Activated naive CD4-positive, alpha-beta T cell treated with anti-CD3 and anti-CD28 coated beads, Interleukin-2, amount 50 U/mL, for 16 hours (primary cell): ENCODE measurements around the gene HIRA.

Source experiments
- DNase-seq: peaks from one replicate; pipeline ENCODE4 v3.0.0-alpha.2; 2020

The HIRA gene, protein sequence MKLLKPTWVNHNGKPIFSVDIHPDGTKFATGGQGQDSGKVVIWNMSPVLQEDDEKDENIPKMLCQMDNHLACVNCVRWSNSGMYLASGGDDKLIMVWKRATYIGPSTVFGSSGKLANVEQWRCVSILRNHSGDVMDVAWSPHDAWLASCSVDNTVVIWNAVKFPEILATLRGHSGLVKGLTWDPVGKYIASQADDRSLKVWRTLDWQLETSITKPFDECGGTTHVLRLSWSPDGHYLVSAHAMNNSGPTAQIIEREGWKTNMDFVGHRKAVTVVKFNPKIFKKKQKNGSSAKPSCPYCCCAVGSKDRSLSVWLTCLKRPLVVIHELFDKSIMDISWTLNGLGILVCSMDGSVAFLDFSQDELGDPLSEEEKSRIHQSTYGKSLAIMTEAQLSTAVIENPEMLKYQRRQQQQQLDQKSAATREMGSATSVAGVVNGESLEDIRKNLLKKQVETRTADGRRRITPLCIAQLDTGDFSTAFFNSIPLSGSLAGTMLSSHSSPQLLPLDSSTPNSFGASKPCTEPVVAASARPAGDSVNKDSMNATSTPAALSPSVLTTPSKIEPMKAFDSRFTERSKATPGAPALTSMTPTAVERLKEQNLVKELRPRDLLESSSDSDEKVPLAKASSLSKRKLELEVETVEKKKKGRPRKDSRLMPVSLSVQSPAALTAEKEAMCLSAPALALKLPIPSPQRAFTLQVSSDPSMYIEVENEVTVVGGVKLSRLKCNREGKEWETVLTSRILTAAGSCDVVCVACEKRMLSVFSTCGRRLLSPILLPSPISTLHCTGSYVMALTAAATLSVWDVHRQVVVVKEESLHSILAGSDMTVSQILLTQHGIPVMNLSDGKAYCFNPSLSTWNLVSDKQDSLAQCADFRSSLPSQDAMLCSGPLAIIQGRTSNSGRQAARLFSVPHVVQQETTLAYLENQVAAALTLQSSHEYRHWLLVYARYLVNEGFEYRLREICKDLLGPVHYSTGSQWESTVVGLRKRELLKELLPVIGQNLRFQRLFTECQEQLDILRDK

DNA sequence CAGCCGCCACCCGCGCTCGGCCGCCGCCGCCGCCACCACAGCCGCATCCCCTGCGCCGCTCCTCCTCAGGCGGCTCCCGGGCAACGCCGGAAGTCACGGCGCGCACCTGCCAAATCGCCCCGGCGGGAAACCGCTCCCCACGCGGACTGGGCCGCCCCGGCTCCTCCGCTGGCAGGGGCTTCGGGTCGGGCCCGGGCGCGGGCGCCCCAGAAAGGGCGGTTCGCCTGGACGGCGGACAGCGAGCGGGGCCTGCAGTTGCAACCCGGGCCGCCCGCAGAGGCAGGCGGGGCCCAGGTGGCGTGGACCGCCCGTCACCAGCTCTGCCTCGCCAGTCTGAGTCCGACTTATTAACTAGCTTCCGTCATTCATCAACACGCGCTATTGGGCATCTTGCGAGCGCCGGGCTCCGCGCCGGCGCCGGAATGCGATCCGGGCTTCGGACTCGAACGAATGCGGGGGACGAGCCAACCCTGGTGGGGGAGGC, at the start of gene HIRA:
Gene HIRA, minus strand, starts transcription at position 85 of the 484 bp plus-strand sequence. CDS start 257 bp downstream, outside the sequence.
- DNase-seq = peak; percentile 85

DNA sequence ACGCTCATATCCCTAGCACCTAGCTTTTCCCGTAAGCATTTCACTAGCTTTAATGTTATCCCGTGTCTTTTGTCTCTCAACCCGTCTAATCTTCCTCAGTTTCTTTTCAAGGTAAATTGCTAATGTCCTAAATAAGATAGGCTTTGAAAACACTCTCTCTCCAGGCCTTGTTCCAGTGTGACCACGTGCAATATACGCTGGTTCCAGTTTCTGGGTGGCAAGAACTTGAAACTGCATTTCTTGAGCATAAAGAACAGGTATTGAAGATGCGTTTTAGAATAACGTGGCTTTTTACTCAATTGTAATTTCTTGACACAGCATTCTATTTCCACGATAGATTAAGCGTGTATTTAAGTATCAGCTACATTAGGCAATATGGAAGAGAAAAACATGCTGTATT, 49.3 kb upstream of the HIRA start:
- no peak for DNase-seq

DNA sequence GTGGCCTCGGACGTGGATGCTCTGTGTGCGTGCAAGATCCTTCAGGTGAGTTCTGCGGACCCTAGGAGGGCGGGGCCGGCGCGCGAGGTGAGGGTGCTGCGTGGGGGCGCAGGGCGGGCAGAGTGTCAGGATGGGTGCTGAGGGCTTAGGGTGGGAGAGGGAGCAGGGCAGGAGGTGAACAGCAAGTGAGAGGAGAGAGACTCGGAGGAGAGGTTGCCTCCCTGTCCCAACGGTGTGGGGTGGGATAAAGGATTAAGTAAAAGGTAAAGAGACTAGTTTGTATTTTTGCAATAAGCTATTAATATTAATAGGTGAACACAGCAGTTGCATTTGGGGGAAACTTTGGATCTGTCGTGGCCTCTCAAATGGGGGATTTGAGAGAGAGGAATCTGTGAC, 48.6 kb upstream of the HIRA start:
- DNase-seq = no peak

DNA sequence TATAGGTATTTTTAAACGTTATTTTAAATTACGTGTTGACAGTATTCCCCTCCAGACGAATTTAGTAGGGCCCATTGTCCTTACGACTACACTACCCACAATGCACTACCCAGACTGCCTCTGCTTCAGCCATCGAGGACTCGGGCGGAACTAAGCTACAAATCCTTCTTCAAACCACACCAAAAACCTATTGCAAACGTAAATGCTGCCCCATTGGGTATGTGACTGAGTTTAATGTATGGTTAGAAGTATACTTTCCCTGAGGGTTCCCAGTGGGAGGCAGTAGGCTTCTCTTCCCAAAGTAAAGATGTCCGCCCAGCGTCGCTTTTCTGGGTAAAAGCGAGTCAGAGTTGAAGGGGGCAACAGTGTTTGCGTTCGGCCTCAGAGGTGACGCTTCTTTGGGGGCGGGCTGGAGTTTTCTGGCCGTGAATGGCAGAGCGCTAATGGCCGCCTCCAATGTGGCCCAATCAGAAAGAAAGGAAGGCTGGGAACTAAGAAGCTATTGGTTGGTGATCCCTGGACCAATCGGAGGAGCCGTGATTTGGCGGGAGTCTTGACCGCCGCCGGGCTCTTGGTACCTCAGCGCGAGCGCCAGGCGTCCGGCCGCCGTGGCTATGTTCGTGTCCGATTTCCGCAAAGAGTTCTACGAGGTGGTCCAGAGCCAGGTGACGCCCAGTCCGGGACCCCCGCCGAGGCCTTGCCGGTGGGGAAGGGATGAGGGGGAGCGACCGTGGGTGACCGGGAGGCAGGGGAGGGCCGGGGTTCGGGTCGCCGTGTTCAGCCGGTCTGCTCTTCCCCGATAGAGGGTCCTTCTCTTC, 48.0 kb upstream of the HIRA start, which contains the start of gene CDC45:
Gene CDC45, plus strand, starts transcription at position 566 of the 818 bp plus-strand sequence. Its CDS starts 49 bp downstream, at position 615.
- peak; percentile 94 for DNase-seq

DNA sequence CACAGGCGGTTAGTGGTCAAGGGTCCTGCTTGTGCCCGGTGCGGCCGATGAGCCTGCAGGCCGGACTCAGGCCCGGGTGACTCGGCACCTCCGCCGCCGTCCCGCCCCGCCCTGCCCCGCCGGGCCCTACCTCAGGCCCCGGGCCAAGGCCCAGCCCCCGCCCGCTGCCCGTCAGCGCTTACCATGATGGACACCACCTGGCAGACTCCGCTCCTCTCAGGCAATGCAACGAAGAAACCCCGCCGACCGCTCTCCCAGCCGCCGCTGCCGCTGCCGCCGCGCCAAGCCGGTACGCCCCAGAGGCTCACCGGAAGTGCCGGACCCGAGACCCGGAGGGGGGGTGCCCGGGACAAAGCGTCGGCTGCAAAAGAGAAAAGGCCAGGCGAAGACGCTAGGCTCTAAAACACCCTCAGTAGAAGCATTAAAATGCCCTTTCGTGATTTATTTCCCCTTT, 47.4 kb upstream of the HIRA start, which contains the start of gene UFD1:
Gene UFD1, minus strand, starts transcription at position 293 of the 454 bp plus-strand sequence. Its CDS starts 108 bp downstream, at position 185.
- peak; percentile 82 for DNase-seq

DNA sequence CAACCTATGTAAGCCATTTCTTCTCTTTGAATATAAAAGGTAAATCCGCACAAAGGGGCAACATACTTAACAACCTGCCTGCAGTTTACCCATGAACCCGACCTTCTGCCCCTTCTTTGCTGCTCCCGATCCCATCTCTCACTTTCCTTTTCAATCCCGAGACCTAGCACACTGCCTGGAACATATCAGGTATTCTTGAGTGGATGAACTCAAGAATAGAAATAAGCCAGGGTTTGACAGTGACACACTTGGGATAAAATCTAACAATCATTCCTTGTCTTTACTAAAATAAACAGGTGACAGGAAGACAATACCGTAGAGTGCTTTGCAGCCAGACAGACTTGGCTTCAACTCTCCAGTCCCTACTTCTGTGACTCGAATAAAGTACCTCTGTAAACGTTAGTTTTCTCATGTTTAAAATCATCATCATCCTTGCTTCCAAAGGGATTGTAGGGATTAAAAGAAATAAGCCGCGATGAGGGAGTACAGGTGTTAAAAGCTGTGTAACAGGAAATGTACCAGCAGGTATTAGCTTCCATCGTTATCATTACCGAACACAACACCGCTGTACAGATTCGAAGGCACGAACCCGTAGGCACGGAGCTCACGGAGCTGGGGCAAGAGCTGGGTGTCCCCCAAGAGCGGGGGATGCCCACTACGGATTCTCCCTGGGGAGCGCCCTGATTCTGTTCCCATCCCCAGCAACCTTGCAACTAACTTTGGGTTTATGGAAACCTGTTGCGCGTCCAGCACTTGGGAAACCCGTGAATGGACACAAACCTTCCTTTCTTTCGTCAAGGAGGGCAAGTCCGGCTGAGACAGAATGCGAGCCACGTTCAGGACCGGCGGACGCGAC, 46.7 kb upstream of the HIRA start:
- DNase-seq = peak; percentile 28

DNA sequence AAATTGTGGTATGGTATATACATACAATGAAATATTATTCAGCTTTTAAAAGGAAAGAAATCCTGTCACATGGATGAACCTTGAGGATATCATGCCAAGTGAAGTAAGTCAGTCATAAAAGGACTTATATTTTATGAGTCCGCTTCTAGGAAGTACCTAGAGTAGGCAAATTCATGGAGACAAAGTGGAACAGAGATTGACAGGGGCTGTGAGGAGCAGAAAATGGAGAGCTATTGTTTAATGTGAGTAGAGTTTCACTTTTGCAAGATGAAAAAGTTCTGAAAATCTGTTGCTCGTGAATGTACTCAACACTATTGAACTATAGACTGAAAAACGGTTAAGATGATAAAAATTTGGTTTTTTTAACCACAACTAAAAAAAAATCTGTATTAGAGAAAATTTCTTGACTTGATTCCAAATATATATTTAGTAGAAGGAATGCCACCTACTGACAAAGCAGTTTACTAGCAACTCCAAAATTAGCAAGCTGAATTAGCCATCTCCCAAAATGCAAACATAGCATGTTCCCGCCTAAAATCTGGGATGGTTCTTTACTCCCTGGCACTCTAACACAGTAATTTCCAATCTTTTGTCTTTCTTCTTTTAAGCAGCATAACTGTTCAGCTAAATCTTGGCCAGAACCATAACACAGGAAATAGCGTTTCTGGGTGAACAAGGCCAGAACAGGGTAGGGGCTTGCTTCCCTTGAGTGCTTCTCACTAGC, 46.0 kb upstream of the HIRA start:
- no peak for DNase-seq

DNA sequence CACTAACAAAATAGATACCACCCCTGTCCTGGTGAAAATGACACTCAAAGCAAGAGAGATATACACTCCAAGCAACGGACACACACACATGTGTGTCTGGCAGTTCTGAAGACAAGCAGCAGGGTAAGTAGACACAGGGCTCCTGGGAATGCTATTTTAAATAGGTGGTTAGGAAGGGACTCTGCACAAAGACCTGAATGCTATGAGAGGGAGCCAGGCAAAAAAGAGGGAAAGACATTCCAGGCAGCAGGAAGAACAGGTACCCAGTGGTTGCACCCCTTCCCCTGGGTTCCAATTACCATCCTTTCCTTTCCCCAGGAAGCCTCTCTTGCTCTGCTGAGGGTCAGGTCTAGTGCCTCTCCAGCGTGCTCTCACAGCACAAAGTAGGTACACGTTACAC, 44.5 kb upstream of the HIRA start:
- DNase-seq = no peak

DNA sequence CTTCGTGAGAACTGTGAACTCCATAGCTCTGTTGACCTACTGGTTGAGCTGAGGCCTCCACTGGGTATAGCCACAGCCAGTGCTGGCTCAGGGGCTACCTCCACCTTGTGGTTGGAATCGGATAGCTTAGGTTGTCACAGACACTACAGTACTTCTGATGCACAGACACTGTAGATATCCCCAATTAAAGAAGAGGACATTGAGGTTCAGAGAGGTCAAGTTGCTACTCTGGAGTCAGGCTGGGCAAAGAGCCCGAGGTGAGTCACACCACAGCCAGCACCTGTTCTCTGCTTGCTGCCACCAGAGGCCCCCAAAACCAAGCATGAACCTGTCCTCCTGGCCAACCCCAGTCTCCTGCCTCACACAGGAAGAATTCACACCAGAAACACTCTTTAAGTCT, 42.0 kb upstream of the HIRA start:
- DNase-seq = no peak

DNA sequence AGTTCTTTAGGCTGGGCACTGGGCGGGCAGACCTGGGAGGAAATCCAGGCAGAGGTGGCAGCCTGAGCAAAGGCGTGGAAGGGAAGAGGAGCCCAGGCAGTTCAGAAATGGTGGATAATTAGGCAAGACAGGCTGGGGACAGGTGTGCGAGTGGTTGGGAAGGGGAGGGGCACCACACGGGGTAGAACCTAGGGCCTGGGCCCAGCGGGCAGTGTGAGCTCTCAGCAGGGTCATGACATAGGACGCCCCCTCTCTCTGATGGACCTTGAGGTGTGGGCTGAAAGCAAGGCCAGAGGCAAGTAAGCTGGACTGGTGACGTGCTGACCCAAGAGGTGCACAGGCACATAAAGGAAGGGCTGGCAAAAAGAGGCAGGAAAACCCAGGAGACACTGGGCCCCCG, 40.7 kb upstream of the HIRA start:
- no peak for DNase-seq

DNA sequence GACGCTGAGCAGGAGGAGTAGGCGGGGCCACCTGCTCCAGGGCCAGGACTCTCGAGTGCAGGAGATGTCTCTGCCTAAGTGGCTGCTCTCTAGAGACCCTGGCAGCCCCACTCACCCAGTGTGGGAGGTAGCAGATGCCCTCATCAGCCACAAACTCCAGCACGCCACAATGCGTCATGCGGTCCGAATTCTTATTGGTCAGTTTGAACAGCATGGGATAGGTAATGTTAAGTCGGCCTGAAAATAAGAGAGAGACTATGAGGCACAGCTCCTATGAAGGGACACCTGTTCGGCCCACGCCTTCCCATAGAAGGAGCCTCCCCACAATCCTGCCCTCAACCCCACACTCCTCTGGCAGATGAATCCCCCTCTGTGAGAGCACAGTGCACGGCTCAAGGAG, 40.0 kb upstream of the HIRA start:
- no peak for DNase-seq

DNA sequence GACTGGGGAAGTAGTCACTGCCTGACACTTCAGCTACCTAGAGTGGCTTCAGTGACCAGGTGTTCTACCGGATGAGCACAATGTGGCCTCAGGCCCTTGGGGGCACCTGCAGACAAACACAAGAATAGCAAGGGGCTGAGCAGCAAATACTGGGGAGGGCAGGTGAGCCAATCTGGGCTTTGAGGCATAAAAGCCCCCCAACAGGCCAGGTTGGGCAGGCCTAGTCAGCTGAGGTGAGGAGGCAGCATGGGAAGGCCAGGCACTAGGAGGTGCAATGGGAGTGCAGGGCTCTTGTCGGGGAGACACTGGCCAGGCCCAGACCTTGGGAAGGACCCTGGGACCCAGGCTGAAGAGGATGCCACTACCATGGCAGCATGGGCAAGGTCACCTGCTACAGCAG, 38.5 kb upstream of the HIRA start:
- no peak for DNase-seq

DNA sequence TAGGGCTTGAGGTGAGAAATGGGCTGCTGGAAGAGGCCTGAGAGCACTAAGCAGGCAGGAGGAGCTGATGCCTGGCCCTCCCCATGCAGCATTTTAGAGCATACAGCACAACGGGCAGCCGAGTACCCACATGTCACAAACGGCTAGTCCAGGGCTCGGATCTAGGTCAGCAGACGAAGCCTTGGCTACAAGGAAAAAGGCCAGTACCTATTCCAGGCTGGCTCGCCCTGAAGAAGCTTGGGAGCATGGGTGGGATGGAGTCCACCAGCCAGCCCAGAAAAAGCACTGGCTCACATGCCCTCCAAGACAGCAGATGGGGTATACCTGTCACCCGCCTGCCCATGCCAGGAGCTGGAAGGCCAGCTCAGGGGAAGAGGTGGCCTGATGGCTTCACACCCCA, 37.9 kb upstream of the HIRA start:
- no peak for DNase-seq

DNA sequence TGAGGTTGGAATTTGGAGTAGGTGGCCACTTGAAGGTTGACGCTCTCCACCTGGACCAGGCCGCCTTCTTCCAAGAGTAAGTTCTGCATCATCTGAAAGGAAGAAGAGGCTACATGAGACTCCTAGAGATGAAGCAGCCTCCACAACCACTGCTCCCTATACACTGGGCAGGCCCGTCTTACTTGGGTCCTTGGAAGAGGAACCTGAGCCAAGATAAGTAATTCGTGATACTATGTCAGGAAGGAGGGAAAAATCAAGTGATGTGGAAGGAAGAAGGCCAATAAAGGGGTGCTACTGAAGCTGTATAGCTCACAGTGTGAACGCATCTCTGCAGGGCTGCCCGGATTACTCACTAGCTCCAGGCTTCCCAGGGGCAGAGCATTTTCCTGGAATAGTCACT, 36.4 kb upstream of the HIRA start:
- DNase-seq = no peak

DNA sequence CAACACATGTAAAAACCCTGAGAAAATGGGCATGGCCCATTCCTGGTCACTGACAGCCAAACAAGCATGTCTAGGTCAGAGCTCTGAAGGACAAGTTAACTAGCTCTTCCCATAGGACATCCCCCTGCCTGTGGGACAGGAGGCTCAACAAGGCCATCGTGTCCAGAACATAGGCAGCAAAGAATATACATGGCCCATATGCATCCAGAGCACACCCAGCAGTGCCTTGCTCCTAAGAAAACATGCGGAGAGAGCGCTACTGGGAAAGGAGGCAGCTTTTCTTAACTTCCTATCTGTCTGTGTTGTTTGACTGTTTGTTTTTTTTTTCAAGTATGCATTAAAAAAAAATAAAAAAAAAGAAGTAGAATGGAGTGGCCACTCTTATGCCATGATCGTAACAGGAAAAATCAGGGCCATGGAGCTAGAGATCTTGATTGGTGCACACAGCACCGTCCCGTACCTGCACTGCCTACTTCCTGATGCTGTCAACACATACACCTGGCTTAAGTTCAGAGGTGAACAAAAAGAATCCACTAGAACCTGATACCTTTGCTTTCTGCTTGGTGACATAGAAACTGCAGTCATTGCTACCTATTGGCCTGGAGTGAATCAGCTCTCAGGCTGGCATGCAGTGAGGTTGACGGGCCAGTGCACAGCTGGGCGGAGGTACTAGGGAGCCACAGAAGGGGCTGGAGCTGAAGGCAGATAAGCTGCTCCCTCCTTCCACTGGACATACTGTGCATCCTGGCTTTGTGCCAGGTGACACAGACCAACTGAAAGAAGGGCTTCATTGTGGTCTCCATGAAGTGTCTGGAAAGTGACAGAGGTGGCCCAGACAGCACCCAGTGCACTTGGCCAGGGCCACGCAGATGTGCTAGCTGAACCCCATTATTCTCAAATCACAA, 35.6 kb upstream of the HIRA start:
- DNase-seq = no peak

DNA sequence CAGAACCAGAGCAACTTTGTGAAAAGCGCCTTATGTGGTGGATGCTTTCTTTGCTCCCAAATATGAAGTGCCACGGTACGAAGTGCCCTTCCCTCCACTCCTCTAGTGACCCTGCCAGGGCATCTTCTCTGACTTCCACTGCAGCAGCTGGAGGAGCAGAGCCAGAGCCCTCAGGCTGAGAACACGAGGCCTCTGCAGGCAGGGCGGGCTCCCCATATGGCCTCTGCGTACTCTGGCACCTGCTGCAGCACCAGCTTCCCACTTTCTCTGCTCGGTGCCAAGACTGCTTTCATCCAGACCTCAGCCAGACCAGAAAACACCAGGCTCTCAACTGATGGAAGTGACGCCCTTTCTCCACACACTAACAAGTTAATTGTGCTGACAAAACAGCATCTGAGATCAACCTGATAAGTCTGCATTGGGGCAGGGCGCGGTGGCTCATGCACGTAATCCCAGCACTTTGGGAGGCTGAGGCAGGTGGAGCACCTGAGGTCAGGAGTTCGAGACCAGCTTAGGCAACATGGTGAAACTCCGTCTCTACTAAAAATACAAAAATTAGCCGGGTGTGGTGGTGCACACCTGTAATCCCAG, 34.7 kb upstream of the HIRA start:
- DNase-seq = no peak

DNA sequence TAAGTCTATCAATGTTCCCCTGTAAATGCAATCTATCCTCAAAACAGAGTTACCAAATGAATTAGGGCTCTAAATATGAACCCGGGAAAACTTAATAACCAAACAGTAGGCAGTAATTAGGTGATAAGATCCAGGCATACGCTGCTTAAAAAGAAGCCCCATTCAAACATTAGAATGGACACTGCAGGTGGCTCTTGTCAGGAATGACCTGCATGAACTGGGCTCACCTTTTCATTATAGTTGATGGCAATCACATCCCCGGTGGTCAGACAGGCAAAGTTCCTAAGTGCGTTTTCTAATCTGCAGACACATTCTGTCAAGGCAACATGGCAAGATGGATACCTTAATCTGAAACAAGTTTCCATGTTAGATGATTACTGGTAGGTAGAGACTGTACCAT, 33.4 kb upstream of the HIRA start:
- DNase-seq = no peak

DNA sequence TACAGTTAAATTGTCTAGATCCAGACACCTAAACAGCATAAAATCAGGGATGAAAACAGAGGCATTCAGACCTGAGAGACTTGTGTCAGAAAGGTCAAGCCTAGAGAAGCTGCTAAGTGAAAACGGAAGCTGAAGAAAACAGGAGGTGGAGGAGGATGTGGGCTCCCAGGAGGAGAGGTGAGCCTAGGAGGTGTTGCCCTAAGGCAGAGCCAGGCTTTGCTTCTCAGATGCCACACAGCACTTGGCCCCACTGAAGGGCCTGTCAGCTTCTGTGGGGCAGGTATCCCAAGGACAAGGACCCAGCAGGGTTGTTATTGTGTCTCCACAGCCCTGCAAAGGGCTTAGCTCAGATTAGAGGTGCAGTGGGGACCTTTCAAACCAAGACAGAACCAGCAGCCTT, 33.0 kb upstream of the HIRA start:
- no peak for DNase-seq
